NCI-H446 treated with DMSO at 0.1 percent for 48 hours (cell line): ENCODE measurements around the gene NCKAP5.

Experiments
- DNase-seq: peaks from one replicate; lab custom pipeline; 2025; lab: John Stamatoyannopoulos, UW

The NCKAP5 gene

DNA sequence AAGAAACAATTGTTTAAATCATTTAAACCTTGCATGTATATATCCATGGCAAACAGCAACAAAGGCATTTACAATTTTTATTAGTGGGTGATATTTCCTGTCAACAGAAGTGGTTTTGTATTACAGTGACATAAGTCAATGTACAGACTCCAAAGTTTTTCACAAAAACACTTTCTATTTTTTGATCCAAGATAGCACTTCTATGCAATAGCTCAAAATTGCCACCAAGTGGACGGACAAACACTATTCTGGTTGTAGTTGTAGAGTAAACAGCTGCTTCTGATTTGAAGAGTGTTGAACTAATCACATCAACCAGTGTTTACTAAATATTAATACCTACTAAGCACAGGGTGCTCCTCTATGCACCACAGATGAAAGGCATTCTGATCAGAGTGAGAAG lies 421.4 kb downstream of the NCKAP5 start:
- DNase-seq: no peak

DNA sequence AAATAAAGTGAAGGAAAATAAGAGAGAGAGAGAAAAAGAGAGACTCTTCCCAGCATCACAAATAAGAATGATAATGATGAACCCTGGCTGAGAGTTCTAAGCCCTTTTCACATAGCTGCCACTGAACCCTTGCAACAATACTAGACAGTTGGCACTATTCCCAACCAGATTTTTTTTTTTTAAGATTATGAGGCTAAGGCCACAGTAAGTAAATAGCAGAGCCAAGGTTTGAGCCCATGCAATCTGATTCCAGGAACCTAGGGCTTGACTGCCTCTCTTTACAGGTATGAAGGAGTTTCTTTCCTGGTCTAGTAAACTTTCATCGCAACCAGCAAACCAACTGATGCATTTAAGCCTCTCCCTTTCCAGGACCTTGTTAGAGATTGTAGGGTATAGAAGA lies 424.6 kb downstream of the NCKAP5 start:
- no peak for DNase-seq

DNA sequence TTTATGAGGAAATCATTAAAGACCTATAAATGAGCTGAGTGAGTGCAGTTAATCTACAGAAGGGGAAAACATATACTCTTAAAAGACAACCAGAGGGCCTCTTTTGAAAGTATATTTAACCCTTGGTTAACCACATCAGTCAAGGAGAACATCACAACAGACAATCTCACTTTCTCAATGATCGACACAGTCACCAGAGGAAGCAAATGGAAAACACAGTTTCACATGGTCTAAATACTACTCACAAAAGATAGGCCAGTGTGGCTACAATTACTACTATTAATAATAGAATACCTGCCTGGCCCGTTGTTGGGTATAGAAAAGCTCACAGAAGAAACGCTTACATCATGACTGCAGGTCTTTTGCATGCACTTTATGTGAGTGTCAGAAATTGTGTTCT lies 426.2 kb downstream of the NCKAP5 start:
- DNase-seq: no peak

DNA sequence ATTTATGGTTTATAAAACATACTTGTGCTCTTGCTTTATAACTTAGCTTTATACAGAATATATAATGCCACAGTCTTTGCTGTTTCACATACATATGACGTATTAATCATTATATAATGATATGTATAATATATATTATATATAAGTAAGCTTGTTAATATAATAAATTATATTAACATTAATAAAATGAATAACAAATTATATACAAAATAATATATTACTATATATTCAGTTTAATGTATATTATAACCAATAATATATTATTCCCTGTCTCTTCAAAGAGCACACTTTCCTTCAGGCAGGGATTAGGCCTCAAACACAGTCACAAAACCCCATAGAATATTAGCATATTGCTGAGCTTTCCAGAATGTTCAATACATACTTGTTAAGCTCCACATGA lies 427.6 kb downstream of the NCKAP5 start:
- DNase-seq: no peak

DNA sequence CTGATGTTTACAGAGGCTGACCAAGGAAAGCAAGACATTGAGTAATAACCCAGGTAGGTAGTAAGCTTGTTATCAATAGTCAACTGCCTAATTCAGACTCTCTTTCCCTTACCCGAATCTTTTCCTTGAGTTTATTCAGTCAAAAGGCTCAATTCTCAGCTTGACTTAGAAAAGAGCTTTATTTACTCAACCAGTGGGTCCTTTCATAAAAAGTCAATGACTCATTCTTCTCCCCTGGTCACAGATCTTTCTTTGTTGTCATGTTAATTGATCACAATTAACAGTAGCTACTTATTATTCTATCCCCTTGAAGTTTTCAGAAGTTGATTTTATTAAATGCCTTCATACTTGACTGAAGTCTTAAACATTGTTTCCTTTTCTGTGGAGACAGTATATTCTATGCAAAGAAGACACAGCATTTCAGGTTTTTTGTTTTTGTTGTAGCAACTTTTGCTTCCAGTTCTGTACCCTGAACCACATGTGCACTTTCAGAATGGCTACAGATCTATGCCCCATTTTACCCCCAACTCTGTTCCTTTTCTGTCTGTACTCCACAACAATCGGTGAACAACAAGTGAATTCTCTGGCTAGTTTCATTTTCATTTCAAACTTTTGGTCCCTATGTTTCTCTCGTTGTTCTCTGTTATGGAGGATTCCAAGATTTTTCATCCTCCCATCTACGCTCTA lies 428.3 kb downstream of the NCKAP5 start:
- DNase-seq: no peak

DNA sequence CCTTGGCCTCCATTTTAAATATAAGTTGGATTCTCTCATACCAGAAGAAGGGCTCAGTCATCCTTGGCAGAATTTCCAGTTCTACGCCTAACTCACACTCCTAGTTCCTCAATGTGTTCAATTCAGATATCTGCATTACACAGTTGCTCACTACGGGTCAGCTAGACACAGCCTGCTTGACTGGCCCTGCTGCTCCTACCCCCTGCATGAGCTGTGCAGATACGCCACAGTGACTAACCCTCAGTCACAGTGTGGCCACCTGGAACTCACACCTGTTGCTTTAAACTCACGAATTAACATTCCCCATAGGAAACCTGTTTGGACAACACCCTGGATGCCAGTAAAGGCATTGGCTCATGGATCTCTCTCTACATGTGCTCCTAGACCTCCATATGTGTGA lies 429.6 kb downstream of the NCKAP5 start:
- no peak for DNase-seq

DNA sequence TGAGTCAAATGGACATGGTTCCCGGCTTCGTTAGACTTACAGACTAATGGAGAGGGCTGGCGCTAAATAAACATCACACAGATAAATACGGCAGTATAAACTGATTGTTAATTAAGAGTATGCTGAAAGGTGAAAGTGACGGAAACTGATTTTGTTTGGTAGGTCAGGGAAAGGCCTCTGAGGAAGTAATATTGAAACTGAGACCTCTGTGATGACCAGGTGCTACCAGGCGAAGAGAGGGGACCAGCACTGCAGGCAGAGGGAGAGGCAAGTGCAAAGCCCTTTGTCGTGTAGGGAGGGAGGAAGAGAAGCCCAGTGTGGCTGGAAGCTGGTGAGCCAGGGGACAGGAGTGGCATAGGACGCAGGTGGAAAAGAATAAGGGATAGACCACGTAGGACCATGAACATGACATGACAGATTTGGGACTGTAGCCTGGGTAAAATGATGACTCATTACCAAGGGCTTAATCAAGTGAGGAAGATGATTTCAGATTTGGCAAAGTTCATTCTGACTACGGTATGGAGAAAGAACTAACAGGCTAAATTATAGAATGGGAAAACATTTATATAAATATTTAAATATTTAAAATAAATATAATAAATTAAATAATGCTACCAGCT lies 433.1 kb downstream of the NCKAP5 start:
- no peak for DNase-seq

DNA sequence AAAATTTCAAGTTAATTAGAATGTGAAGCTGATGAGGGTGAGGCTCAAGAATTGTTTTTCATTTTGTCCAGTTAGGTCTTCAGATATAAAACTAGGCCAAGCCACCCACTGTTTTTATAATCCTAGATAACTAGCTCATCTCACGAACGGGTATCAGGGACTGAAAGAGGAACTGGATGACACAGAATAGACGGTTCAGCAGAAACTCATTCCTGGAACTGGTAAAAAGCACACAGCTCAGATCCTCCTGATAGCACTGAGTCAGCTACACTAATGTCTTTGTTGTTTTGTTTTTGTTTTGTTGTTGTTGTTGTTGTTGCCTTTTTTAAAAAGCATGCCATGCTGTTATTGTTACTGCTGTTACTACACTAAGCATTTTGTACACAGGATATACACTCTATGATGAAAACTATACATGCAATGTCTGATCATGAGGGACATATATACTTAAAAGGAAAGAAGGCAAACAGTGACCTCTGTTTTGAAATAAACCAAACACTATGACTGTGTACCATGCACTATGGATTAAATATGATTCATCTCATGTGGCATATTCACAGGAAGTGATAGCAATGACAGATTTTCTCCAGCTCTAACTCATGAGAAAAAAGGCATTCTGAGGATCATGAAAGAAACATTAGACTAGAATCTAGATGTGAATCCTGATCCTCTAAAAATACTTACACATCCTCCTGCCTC lies 437.6 kb downstream of the NCKAP5 start:
- DNase-seq: no peak

DNA sequence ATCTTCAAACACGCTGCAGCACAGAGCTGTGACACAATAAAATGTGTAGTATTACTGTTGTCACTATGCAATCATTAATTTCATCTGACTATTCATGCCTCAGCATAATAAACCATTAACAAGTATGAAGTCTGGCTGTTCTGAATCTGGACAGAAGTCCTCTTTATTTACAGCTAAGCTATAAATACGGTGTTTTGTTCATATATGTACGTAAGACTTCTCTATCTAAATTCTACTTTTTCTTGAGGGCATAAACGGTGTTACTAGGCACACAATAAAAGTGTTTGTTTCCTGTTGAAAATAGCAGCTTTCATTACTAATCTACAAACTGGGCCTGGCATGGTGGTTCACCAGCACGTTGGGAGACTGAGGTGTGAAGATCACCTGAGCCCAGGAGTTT lies 443.8 kb downstream of the NCKAP5 start:
- no peak for DNase-seq

DNA sequence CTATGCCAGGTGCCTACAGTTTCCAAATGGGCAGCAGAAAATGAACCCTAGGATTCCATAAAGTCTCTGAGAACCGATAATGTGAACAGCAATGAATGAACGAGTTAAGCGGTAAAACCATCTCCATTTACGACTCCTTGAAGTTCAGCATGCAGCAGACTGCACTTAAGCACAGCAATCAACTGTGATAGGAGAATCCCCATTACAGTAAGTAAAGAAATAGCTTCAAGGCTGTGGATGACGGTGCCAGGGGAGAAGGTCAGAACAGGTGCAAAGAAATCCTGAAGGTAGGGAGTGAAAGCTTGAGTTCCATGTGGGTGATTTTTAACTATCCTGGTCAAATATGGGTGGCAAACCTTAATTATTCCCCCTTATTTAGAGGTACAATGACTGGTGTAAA lies 444.4 kb downstream of the NCKAP5 start:
- DNase-seq: no peak

DNA sequence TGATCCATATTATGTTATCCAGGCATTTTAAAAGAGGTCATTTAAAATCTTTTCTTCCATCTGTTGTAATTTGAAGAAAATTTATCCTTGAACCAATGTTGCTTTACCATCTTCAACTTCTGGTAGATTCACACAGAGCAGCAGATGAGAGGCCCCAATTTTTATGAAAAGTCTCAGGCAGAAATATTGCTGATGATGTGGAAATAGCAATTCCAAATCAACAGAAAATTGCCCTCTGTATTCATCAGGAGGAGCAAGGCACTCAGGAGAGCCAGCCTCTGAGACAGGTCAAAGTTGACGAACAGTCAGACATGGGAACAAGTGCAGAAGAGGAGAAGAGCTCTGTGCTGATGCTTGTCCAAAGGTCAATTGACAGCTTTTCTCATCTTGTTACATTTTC lies 444.9 kb downstream of the NCKAP5 start:
- DNase-seq: no peak

DNA sequence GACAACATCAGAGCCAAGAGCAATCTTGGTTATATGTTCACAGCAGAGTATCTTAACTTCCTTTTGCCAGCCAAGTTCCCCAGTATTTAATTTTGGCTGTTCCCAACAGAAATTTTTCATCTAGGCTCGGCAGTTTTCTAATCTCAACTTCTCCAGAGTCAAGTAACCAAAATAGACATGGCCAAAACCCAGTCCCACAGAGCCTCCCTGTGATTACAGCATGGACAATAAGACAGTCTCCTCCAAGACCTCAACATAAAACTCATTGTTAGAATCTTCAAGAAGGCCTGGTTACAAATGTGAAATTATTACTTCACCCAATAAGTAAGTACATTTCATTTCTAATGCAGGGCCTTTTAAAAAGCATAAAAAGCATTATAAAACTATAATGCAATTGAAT lies 445.7 kb downstream of the NCKAP5 start:
- DNase-seq: no peak

DNA sequence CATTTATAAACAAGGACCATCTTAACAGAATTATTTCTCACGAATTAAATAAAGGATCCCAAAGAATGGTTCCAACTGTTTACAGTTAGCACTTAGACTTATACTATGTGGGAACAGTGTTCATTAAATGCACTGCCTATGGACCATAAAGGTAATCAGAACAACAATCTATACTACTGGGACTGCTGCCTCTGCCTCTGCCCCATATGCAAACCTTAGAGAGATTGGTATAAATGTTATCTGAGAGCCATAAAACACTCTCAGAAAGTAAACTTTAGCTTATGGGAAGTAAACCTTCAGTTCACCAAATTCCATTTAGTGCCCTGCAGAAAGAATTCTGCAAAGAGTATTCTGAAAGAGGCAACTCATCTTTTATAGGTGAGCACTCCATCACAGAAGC lies 448.0 kb downstream of the NCKAP5 start:
- no peak for DNase-seq

DNA sequence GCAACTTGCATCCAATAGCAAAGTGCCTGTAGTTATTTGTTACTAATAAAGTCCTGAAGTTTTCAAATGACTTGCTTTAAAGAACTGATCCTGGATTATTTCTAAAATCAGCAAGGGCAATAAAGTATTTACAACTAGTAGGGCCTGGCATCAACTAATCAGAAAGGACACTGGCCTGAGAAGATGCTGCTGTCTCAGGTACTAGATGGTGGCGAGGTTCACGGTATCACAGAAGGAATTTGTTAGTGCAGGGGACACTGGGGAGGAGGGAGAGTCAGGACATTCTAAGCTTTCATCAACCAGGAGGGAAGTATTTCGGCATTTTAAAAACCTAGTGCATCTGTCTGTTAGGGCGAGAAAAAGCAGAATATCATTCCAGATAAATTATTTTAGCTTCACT lies 458.1 kb downstream of the NCKAP5 start:
- no peak for DNase-seq

DNA sequence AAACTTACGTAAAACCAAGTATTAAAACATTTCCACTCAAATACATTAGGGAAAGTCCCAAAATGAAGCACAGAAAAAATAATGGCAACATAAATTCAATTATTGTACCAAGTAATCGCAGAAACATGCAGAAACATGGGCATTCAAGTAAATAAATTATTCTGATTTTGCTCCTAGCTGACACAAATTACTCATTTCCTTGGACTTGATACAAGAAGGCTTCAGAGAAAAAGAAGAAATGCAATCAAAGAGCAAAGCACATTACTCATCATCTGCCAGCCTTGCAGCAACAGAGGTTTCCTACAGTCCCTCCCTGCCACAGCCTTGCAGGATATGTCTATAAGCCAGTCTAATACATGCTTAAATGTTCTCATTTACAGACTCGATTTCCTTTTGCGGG lies 458.5 kb downstream of the NCKAP5 start:
- no peak for DNase-seq

DNA sequence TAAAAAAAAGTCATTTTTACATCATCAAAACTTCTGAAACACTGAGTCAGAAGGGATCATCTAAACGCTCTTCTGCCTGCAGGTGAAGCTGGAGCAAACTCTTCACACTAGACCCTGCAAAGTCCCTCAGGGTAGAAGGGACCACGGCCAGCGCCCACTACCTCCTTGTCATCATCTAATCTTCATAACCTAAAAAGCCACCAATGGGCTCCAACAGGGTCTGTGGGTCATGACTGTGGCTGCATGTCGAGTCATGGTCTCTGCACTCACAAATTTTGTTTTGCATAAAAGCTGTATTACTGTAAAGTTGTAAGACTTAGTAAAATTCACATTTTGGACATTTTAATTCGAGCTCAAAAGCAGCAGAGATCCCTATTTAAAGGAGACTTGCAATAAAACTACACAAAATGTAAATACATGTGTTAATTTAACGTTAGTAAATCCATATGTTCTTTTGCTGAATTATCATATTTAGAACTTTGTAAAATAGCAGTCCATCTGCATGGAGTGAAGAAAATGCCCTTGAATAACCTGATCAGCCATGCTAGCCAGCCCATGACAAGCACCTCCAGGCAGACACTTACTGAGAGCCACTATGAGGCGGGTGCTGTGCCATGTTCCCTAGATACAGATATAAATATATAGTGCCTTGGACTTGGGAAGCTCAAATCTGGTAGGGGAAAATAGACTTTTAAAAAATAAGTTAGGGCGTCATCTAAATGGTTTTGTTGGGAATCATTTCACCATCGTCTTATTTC lies 461.0 kb downstream of the NCKAP5 start:
- no peak for DNase-seq

DNA sequence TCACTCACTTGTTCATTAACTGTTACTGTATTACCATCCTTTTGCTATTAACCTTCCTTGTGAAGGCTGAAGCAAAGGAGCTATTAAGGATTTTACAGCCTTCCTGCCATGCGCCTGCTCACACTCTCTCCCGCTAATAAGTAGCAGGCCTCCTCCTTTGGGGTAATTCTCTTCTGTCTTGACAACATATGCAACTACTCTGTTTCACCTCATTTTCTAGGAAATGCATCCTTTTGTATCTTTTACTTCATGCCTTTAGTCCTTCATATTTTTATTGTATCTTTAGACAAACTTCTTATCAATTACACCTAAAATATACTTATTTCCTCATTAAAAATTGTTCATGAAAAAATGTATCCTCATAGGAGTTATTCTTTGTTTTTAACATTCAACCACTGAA lies 463.4 kb downstream of the NCKAP5 start:
- no peak for DNase-seq

DNA sequence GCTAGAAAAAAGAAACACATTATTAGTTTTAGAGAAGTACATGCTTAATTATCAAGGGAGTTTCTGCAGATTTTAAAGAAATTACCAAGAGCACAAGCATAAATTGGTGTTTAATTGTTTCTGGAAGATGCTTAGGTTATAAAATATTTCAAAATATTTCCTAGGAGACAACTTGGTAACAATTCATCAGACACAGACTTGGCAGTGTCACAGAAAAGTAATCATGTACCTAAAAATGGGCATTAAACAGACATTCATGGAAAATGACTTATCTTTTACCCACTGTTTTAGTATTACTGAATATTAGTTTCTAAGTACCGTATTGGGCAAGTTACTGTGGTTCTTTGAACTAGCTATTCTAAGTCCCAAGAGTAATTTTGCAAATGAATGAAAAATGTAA lies 469.5 kb downstream of the NCKAP5 start:
- DNase-seq: no peak

DNA sequence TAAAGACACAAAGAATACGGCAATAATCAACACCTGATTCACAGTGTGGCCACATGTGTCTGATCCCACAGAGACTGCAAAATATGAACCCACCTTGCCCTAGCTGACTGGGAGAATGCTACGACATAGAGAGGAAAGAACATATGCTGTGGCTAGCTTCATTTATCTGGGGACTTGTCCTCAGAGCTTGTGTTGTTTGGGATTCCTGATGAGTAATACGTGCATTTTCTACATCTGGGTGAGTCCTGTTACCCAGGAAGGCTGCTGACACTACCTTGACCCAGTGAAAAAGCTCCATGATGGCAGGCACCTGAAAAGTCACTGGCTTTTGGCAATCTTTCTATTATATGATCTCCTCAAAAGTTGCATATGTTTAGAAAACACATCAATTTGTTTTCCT lies 470.6 kb downstream of the NCKAP5 start:
- no peak for DNase-seq

DNA sequence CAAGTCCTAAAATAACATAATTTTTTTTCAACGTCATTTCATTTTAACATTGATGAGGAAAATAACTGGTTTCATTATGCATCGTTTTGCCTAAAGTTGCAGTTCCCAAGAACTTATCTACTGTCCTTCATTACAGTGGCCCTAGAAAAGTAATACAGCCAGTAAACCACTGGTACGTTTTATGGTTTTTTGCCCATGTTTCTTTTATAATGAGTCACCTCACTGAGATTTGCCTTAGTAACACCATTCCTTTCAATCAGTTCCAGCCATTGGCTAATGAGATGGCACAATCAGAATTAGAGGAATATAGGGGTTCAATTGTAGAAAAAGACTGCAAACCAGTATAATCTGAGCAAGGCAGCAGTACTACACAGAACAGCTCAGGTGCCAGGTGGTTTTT lies 475.7 kb downstream of the NCKAP5 start:
- DNase-seq: no peak

DNA sequence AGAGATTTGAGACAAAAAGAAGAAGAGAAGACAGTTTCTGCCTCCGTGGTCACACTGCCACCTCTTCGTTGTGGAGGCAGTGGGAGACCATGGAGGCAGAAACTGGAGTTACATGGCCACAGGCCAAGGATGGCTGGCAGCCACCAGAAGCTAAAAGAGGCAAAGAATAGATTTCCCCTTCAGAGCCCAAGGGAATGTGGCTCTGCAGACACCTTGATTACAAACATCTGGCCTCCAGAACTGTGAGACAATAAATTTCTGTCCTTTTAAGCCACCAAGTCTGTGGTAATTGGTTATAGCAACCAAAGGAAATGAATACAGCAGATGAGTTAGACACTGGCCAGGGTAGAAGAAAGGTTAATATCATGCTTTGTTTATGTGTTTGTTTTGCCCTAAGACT lies 477.9 kb downstream of the NCKAP5 start:
- DNase-seq: no peak

DNA sequence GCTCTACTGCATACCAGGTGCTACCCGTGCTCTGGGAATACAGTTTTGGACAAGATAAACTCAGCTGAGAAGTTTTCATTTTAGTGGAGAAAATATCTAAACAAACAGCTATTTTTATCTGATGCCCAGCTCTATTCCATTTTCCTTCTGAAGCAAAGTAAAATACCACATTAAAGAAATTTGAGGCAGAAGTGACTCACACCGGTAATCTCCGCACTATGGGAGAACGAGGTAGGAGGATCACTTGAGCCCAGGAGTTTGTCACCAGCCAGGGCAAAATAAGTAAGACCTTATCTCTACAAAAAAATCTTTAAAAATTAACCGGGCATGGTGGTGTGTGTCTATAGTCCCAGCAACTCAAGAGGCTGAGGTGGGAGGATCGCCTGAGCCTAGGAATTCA lies 482.1 kb downstream of the NCKAP5 start:
- DNase-seq: no peak

DNA sequence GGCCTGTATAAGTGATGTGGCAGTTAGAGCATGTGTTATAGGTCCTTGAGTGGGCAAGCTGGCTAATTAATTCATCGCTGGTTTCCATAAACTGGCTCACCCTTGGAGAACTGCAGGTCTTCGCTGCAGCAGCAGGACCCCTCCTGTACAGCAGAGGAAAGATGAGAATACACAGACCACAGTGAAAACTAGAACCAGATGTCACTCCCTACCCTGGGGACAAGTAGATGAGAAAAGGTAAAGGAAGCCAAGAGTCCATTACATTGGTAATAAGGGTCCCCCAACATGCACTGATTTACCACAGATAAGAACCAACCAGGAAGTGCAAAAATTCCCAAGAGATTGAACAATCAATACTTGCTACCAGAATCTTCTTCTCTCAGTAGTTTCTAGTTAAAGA lies 482.6 kb downstream of the NCKAP5 start:
- no peak for DNase-seq
